Suprapubic skin (tissue), 4 donors: ENCODE measurements around the gene WWOX.

ENCODE experiments used
- POLR2A ChIP-seq, 2 donors: fragments of 450-650 bp; IDR thresholded peaks; one replicate each; pipeline ENCODE4 v1.6.1; 2017; ENCODE audit warnings: antibody characterized with exemption in 2 of 2, mild to moderate bottlenecking in 2 of 2, moderate library complexity in 2 of 2
- POLR2AphosphoS5 ChIP-seq, 3 donors: sonication (generic); formaldehyde crosslinking; IDR thresholded peaks; one replicate each; pipeline ENCODE4 v1.6.1; 2017; ENCODE audit warnings: antibody characterized with exemption in 3 of 3
- TF ChIP-seq, protein P1 (sequence below), 2 donors: fragments of 200-600 bp in 1 of 2; fragments of 450-650 bp in 1 of 2; sonication (generic) in 1 of 2; IDR thresholded peaks; one replicate each; pipeline ENCODE4 v1.5.1; 2016 to 2019; ENCODE audit warnings: antibody characterized with exemption in 2 of 2, mild to moderate bottlenecking in 1 of 2, moderate library complexity in 1 of 2

DNA sequence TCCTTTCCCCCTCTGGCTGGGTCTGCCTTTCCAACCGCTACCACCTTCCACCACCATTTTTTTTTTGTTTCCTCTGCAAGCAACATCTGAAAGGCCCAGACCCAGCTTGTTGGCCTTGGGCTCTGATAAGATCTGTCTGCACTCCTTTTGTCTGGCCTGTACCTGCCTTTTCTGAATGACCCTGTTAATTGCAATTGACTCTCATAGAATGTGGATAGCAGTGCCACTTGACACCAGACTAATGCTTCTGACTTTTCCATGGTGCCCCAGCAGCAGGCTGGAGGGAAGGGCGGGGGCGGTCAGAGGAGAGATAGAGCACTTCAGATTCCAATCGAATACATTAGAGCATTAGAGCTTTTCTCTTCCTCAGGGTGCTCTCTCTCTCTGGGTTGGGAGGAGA lies 538.9 kb downstream of the WWOX start:
- TF ChIP-seq, protein P1, sequence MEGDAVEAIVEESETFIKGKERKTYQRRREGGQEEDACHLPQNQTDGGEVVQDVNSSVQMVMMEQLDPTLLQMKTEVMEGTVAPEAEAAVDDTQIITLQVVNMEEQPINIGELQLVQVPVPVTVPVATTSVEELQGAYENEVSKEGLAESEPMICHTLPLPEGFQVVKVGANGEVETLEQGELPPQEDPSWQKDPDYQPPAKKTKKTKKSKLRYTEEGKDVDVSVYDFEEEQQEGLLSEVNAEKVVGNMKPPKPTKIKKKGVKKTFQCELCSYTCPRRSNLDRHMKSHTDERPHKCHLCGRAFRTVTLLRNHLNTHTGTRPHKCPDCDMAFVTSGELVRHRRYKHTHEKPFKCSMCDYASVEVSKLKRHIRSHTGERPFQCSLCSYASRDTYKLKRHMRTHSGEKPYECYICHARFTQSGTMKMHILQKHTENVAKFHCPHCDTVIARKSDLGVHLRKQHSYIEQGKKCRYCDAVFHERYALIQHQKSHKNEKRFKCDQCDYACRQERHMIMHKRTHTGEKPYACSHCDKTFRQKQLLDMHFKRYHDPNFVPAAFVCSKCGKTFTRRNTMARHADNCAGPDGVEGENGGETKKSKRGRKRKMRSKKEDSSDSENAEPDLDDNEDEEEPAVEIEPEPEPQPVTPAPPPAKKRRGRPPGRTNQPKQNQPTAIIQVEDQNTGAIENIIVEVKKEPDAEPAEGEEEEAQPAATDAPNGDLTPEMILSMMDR (IDR thresholded peaks at IDR 0.05): no peak
- TF ChIP-seq POLR2A (IDR thresholded peaks at IDR 0.05): no peak
- no peak for TF ChIP-seq POLR2AphosphoS5 (IDR thresholded peaks at IDR 0.05)
